ENCODE results near the gene PRICKLE1. TPM values are rescaled to one million over a fixed set of nuclear protein-coding genes. Genes with fewer than 3 reads are reported as not detected.
"Not testable (repeated sequence)": the region's sequence is repeated elsewhere in the genome, so short reads cannot be mapped to it uniquely, and the experiment has no call there.

PRICKLE1 gene
- total RNA-seq, 3 donors from 2014 or later = 6.4 to 9.4 (median 9.2) TPM

DNA sequence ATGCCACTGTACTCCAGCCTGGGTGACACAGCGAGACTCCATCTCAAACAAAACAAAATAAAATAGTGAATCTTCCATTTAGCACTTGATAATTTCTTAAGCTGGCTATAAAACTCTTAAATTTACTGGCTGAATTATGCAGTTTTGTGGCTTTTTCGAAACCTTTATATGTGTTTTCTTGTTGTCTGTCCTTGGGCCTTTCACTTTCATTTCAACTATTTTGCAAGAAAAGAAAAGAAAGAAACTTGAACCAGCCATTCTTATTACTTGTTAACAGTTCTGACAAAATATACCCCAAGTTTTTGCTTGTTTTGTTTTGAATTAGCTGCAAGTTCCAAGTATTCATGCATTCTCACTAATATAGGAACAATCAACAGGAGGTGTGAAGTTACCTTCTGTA lies 42.8 kb downstream of the PRICKLE1 start:
- Histone ChIP-seq H3K27ac (no peak overlapping the region), H3K4me3 (no peak overlapping the region), H3K27me3 (no peaks in the 10 kb centered on the region), H3K9me3 (no peaks in the 10 kb centered on the region), H3K36me3 (no peaks in the 10 kb centered on the region), H3K4me1 (no peaks in the 10 kb centered on the region)
- intact Hi-C loops (cut with DNase I; ENCODE audit: low total_unique reads) = no loop called here
- TF ChIP-seq POLR2A (IDR thresholded peaks at IDR 0.05) = no peak
- TF ChIP-seq POLR2AphosphoS5 (IDR thresholded peaks at IDR 0.05) = no peak
- TF ChIP-seq, protein P1, sequence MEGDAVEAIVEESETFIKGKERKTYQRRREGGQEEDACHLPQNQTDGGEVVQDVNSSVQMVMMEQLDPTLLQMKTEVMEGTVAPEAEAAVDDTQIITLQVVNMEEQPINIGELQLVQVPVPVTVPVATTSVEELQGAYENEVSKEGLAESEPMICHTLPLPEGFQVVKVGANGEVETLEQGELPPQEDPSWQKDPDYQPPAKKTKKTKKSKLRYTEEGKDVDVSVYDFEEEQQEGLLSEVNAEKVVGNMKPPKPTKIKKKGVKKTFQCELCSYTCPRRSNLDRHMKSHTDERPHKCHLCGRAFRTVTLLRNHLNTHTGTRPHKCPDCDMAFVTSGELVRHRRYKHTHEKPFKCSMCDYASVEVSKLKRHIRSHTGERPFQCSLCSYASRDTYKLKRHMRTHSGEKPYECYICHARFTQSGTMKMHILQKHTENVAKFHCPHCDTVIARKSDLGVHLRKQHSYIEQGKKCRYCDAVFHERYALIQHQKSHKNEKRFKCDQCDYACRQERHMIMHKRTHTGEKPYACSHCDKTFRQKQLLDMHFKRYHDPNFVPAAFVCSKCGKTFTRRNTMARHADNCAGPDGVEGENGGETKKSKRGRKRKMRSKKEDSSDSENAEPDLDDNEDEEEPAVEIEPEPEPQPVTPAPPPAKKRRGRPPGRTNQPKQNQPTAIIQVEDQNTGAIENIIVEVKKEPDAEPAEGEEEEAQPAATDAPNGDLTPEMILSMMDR (IDR thresholded peaks at IDR 0.05) = no peak
- DNase-seq (ENCODE audit: low spot score in 2 of 2) = no peak

DNA sequence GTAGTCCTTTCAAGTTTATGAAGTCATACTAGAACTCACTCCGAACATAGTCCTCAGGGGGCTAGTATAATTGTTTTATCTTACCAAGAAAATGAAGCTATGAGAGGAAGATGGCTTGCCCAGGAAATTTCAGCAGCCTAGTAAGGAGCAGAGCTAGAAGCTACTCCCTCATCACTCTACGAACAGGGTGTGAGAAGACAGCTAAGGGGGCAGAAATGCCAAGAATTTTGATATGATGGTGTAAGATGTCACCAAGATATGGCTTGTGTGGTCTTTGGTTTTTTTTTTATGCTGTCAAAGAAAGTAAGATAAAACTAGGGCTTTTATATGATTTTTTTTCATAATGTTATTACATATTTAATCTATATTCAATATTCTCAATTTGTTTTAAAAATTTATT lies 47.6 kb downstream of the PRICKLE1 start:
- intact Hi-C loops (cut with DNase I; ENCODE audit: low total_unique reads) = no loop called here
- Histone ChIP-seq H3K9me3 (no peaks in the 10 kb centered on the region), H3K4me1 (no peaks in the 10 kb centered on the region), H3K36me3 (no peaks in the 10 kb centered on the region), H3K4me3 (no peak overlapping the region), H3K27me3 (no peaks in the 10 kb centered on the region), H3K27ac (no peak overlapping the region)
- TF ChIP-seq POLR2A (IDR thresholded peaks at IDR 0.05) = no peak
- no peak for TF ChIP-seq POLR2AphosphoS5 (IDR thresholded peaks at IDR 0.05)
- TF ChIP-seq, protein P1 (IDR thresholded peaks at IDR 0.05) = no peak
- DNase-seq (ENCODE audit: low spot score in 2 of 2) = no peak

DNA sequence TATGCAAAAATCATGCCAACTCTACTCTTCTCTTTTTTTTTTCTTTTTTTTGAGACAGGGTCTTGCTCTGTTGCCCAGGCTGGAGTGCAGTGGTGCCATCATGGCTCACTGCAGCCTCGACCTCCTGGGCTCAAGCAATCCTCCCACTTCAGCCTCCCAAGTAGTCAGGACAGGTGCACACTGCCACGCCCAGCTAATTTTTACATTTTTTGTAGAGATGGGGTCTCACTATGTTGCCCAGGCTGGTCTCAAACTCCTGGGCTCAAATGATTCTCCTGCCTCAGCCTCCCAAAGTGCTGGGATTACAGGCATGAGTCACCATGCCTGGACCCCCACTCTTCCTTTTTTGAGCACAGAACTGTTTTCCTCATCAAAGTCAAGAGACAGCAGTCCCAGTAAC lies 48.2 kb downstream of the PRICKLE1 start:
- H3K9me3 ChIP-seq; H3K27me3 ChIP-seq; H3K27ac ChIP-seq; intact Hi-C loops (cut with DNase I; ENCODE audit: low total_unique reads); H3K4me1 ChIP-seq; DNase-seq (ENCODE audit: low spot score in 2 of 2); H3K36me3 ChIP-seq; H3K4me3 ChIP-seq: not testable (repeated sequence)

DNA sequence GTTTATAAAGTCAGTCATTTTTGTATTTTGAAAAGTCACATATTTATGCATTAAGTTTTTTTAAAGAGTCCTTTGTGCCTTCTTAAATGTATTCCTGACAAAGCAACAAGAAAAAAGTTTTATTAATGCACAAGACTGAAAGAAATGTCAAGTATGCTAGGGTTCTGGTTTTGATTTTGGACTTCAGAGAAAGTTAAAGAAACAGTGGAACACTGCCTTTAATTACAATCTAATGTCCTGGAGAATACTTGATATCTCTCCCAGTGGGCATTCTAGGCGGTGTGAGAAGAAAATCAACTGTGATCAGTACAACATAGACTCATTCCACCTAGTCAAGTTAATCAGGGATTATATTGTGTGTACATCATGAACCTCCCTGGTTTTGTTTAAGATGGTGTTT lies 49.9 kb downstream of the PRICKLE1 start:
- no peaks in the 10 kb centered on the region for H3K27me3 ChIP-seq
- no peaks in the 10 kb centered on the region for H3K36me3 ChIP-seq
- TF ChIP-seq, protein P1 (IDR thresholded peaks at IDR 0.05) = no peak
- TF ChIP-seq POLR2AphosphoS5 (IDR thresholded peaks at IDR 0.05) (no peak), POLR2A (IDR thresholded peaks at IDR 0.05) (no peak)
- intact Hi-C loops (cut with DNase I; ENCODE audit: low total_unique reads) = no loop called here
- no peak for DNase-seq (ENCODE audit: low spot score in 2 of 2)
- H3K4me1 ChIP-seq = no peaks in the 10 kb centered on the region
- H3K27ac ChIP-seq = no peak overlapping the region
- H3K9me3 ChIP-seq = no peaks in the 10 kb centered on the region
- no peak overlapping the region for H3K4me3 ChIP-seq

DNA sequence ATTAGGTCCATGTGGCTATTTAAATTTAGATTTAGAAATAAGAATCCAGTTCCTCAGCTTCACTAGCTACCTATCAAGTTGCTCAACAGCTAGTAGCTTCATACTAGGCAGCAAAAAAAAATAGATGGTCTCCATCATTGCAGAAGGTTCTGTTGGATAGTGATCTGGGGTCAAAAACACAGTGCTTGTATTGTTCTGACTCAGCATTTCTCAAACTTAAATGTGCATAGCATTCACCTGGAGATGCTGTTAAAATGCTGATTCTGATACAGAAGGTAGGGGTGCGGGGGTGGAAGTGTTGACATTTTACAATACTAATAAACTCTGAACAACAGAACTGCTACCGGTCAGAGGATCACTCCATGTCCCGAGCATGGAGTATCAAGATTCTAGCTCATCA lies 51.3 kb downstream of the PRICKLE1 start:
- intact Hi-C loops (cut with DNase I; ENCODE audit: low total_unique reads) = no loop called here
- Histone ChIP-seq H3K9me3 (no peaks in the 10 kb centered on the region), H3K36me3 (no peaks in the 10 kb centered on the region), H3K4me3 (no peak overlapping the region), H3K27me3 (no peaks in the 10 kb centered on the region), H3K27ac (no peak overlapping the region), H3K4me1 (no peaks in the 10 kb centered on the region)
- no peak for DNase-seq (ENCODE audit: low spot score in 2 of 2)
- TF ChIP-seq POLR2A (IDR thresholded peaks at IDR 0.05) = no peak
- no peak for TF ChIP-seq POLR2AphosphoS5 (IDR thresholded peaks at IDR 0.05)
- TF ChIP-seq, protein P1 (IDR thresholded peaks at IDR 0.05) = no peak

DNA sequence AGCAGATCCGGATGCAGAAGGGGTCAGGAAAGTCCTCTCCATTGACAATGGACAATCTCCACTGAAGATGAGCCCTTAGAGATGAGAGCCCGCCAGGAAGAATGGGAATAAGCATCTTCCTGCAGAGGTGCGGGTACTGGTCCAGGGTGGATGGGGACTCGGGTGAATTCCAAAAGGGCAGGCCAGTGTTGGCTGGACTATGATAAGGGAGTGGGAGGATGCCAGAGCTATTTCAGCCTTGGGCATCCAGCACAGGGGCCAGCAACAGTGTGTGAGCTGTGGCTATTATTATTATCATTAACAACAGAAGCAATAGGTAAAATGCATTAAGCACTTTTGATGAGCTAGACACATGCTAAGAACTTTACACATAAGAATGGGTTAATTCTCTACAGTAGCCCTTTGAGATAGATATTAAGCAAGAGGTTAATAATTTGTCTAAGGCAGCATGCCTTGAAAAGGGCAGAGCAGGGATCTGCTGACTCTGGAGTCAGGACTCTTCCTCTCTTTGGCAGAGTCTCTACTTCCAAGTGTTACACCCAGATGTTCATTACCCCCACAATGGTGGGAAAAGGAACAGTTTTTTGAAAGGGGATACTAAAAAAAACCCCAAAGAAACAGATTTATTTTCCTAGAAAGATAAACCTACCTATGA lies 55.2 kb downstream of the PRICKLE1 start:
- intact Hi-C loops (cut with DNase I; ENCODE audit: low total_unique reads) = no loop called here
- TF ChIP-seq POLR2AphosphoS5 (IDR thresholded peaks at IDR 0.05) (no peak), POLR2A (IDR thresholded peaks at IDR 0.05) (no peak)
- TF ChIP-seq, protein P1 (IDR thresholded peaks at IDR 0.05) = no peak
- Histone ChIP-seq H3K9me3 (no peaks in the 10 kb centered on the region), H3K27me3 (no peaks in the 10 kb centered on the region), H3K4me1 (no peaks in the 10 kb centered on the region), H3K4me3 (no peak overlapping the region), H3K27ac (no peak overlapping the region), H3K36me3 (no peaks in the 10 kb centered on the region)
- no peak for DNase-seq (ENCODE audit: low spot score in 2 of 2)

All from breast epithelium (tissue), 4 donors.